Liver (tissue), 9 donors: ENCODE data around the gene IFNGR2. TPM values are rescaled to one million over a fixed set of nuclear protein-coding genes. Genes with fewer than 3 reads are reported as not detected.
"Not testable (repeated sequence)": the region's sequence is repeated elsewhere in the genome, so short reads cannot be mapped to it uniquely, and the experiment has no call there.

ENCODE experiments used
- DNase-seq: peaks from one replicate; pipeline ENCODE4 v3.0.0-alpha.2; 2017; ENCODE audit warnings: low spot score
- H3K27ac ChIP-seq, 2 donors: one replicate each; pipeline ENCODE4 v1.7.0; 2013; ENCODE audit warnings: inconsistent platforms in 2 of 2, low read length in 2 of 2, control low read depth in 1 of 2, low read depth in 1 of 2, mild to moderate bottlenecking in 1 of 2
- H3K27me3 ChIP-seq, 4 donors: one replicate each; pipeline versions ENCODE4 v1.6.1 to v1.7.0; 2013; ENCODE audit warnings: low read length in 3 of 4, inconsistent platforms in 1 of 4, mild to moderate bottlenecking in 1 of 4, moderate library complexity in 1 of 4; ENCODE audit not compliant: control insufficient read depth in 4 of 4, insufficient read depth in 4 of 4
- H3K36me3 ChIP-seq, 4 donors: one replicate each; pipeline versions ENCODE4 v1.6.1 to v1.7.0; 2013; ENCODE audit warnings: low read length in 3 of 4, mild to moderate bottlenecking in 3 of 4, low read depth in 1 of 4, moderate library complexity in 1 of 4; ENCODE audit not compliant: control insufficient read depth in 4 of 4, insufficient read depth in 3 of 4
- H3K4me1 ChIP-seq, 4 donors: one replicate each; pipeline versions ENCODE4 v1.6.1 to v1.7.0; 2013; ENCODE audit warnings: low read length in 3 of 4, mild to moderate bottlenecking in 3 of 4, moderate library complexity in 1 of 4; ENCODE audit not compliant: control insufficient read depth in 4 of 4, insufficient read depth in 4 of 4
- H3K4me3 ChIP-seq, 3 donors: one replicate each; pipeline versions ENCODE4 v1.6.1 to v1.7.0; 2013; ENCODE audit warnings: low read length in 3 of 3, control low read depth in 1 of 3, low read depth in 1 of 3, mild to moderate bottlenecking in 1 of 3
- H3K9ac ChIP-seq, 2 donors: one replicate each; pipeline ENCODE4 v1.7.0; 2013; ENCODE audit warnings: low read length in 2 of 2, mild to moderate bottlenecking in 2 of 2, moderate library complexity in 2 of 2, control low read depth in 1 of 2, low read depth in 1 of 2
- H3K9me3 ChIP-seq, 4 donors: one replicate each; pipeline versions ENCODE4 v1.6.1 to v1.7.0; 2013; ENCODE audit warnings: low read length in 3 of 4; ENCODE audit not compliant: control insufficient read depth in 4 of 4
- ATF3 ChIP-seq: IDR thresholded peaks from 2 replicates; pipeline ENCODE4 v1.6.1; 2016; ENCODE audit warnings: antibody characterized with exemption
- CTCF ChIP-seq: fragments of 150-350 bp; IDR thresholded peaks from 2 replicates; pipeline ENCODE4 v1.5.1; 2017; ENCODE audit warnings: improper control_type of control experiment, low read depth, low read length; ENCODE audit not compliant: missing input control
- EGR1 ChIP-seq, 2 donors: IDR thresholded peaks; 2 replicates each; pipeline ENCODE4 v1.6.1; 2016 to 2018; ENCODE audit warnings: antibody characterized with exemption in 2 of 2, low read depth in 2 of 2
- FOXA1 ChIP-seq: IDR thresholded peaks from 2 replicates; pipeline ENCODE4 v1.6.1; 2016; ENCODE audit warnings: antibody characterized with exemption
- FOXA2 ChIP-seq: IDR thresholded peaks from 2 replicates; pipeline ENCODE4 v1.6.1; 2016; ENCODE audit warnings: antibody characterized with exemption
- GABPA ChIP-seq, 2 donors: IDR thresholded peaks in 1 of 2; conservative IDR thresholded peaks in 1 of 2; 2 replicates each; pipeline ENCODE4 v1.6.1; 2016; ENCODE audit warnings: antibody characterized with exemption in 2 of 2, mild to moderate bottlenecking in 1 of 2, moderate library complexity in 1 of 2
- HNF4A ChIP-seq, 2 donors: conservative IDR thresholded peaks; 2 replicates each; pipeline ENCODE4 v1.6.1; 2016; ENCODE audit warnings: antibody characterized with exemption in 2 of 2, mild to moderate bottlenecking in 2 of 2
- HNF4G ChIP-seq: IDR thresholded peaks from 2 replicates; pipeline ENCODE4 v1.6.1; 2016; ENCODE audit warnings: antibody characterized with exemption
- JUND ChIP-seq, 2 donors: IDR thresholded peaks; 2 replicates each; pipeline ENCODE4 v1.6.1; 2016; ENCODE audit warnings: antibody characterized with exemption in 2 of 2
- MAX ChIP-seq: IDR thresholded peaks from 2 replicates; pipeline ENCODE4 v1.6.1; 2016; ENCODE audit warnings: antibody characterized with exemption
- NR2F2 ChIP-seq: IDR thresholded peaks from 2 replicates; pipeline ENCODE4 v1.6.1; 2016; ENCODE audit warnings: antibody characterized with exemption
- RAD21 ChIP-seq, 2 donors: IDR thresholded peaks; 2 replicates each; pipeline ENCODE4 v1.6.1; 2016; ENCODE audit warnings: antibody characterized with exemption in 2 of 2, mild to moderate bottlenecking in 2 of 2
- REST ChIP-seq: IDR thresholded peaks from 2 replicates; pipeline ENCODE4 v1.6.1; 2016; ENCODE audit warnings: antibody characterized with exemption, mild to moderate bottlenecking
- TAF1 ChIP-seq: conservative IDR thresholded peaks from 2 replicates; pipeline ENCODE4 v1.6.1; 2016; ENCODE audit warnings: antibody characterized with exemption, mild to moderate bottlenecking
- YY1 ChIP-seq: IDR thresholded peaks from 2 replicates; pipeline ENCODE4 v1.6.1; 2016; ENCODE audit warnings: antibody characterized with exemption, mild to moderate bottlenecking
- ZBTB33 ChIP-seq: IDR thresholded peaks from 2 replicates; pipeline ENCODE4 v1.6.1; 2016; ENCODE audit warnings: antibody characterized with exemption
- WGBS: extraction: QIAGEN DNeasy Blood & Tissue Kit; methylation state at CpG from one replicate; pipeline ENCODE4 v1.1.7; 2013; 5-methylcytosine and 5-hydroxymethylcytosine counted together
- polyA plus RNA-seq, 2 donors: library from polyadenylated mRNA; stranded (reverse) in 1 of 2; unstranded in 1 of 2; fragments of 200-250 nt in 1 of 2; fragments of >200 nt in 1 of 2; fragmentation: Nextera tagmentation in 1 of 2; extraction: Ambion mirVana in 1 of 2; gene quantifications; one replicate each; pipeline versions ENCODE4 v1.2.1 to v1.2.3, GENCODE V29; 2013 to 2015
- total RNA-seq, 2 donors: library from RNA; depleted of rRNA; stranded (reverse); fragments of >200 nt; gene quantifications; one replicate each; pipeline ENCODE4 v1.2.3, GENCODE V29; 2014
- donor health status: healthy.
- donor health status: healthy.
- donor health status: healthy.
- donor health status: healthy.
- donor health status: healthy.

The IFNGR2 gene
- total and polyA plus RNA-seq, 4 donors, result 23.0 to 24.3 (median 23.4) TPM

DNA sequence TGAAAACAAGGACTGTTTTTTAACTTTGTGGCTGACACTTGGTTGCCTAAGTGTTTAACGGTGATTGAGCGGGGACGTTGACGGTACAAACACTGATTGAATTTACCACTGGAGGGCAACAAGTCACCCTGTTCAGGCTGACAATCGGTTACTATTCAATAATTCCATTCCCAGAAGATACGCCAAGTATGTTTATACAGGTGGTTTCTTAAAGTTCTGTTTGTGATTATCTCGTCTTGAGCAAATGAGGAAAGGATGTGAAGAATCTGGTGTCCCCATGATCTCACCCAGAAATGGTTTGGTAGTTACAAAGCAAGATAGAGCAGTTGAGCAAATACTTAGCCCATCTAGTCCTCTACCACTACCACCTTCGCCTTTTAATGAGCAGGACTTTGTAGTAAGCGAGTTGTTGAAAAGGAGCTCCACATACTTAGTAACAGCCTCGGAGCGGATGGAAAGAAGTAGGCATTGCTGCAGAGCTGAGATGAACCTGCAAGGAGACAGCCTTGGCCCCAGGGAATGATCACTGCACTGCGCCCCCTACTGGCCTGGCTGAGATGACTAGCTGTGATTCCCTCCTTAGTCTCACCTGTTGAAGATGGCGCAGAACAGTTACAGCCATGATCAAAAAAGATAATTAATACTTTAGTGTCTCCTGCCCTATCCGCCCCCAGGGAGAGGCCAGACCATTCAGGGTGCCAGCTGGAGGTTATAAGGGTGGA is 42.2 kb upstream of the IFNGR2 start (continued):
- TF ChIP-seq REST (no peak), FOXA1 (no peak)

DNA sequence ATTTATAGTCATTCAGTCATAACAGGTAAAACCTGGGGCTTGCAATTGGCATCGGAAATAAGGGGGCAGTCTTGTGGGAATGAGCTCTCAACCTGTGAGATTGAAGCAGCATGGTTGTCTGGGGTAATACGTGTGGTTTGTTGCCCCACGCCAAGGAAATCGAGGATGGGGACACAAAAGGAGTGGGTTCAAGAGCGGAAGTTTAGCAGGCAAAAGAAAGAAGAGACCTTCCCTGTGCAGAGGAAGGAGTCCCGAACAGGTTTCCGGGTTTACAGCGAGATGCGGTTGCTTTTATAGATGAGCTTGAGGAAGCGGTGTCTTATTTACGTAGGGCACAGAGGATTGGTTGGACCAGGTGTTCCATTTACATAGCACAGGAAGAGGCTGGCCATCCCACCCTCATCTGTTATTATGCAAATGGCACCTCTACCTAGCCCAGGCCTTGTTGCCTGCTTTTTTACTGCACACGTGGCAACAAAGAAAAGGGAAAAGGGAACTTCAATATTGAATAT is 41.1 kb upstream of the IFNGR2 start:
- no peak for TF ChIP-seq RAD21 (IDR thresholded peaks at IDR 0.05)
- peak in 1 of 2 donors; percentile 22 for TF ChIP-seq GABPA (IDR thresholded peaks at IDR 0.05 in 1 of 2, conservative IDR thresholded peaks at IDR 0.05 in 1 of 2)
- TF ChIP-seq JUND (IDR thresholded peaks at IDR 0.05), result no peak
- DNase-seq, result no peak

GRCh38 chr21:33363911-33364609 is 39.2 kb upstream of the IFNGR2 start:
- H3K27me3 ChIP-seq, H3K36me3 ChIP-seq, H3K4me3 ChIP-seq, DNase-seq, H3K9ac ChIP-seq: not testable (repeated sequence)
- peaks cover 2 to 12% (median 6%) of the 10 kb centered on the region in 4 donors for H3K9me3 ChIP-seq
- 76% methylated on average over 10 of the region's 10 CpGs for WGBS
- peaks cover 0 to 16% (median 11%) of the 10 kb centered on the region in 4 donors for H3K4me1 ChIP-seq
- peak overlapping the region in 1 of 2 donors; percentile 14 for H3K27ac ChIP-seq

More for the DNA sequence above, 41.1 kb upstream of the IFNGR2 start:
- 46% methylated on average over 12 of the region's 12 CpGs for WGBS
- no peak overlapping the region for H3K4me3 ChIP-seq
- H3K4me1 ChIP-seq, result peaks cover 0 to 16% (median 11%) of the 10 kb centered on the region in 4 donors
- no peaks in the 10 kb centered on the region for H3K27me3 ChIP-seq
- H3K9ac ChIP-seq, result no peak overlapping the region
- peak overlapping the region; percentile 32 to 63 for H3K27ac ChIP-seq
- H3K36me3 ChIP-seq, result peaks cover 0 to 9% (median 3%) of the 10 kb centered on the region in 4 donors
- peaks cover 0 to 6% (median under 1%) of the 10 kb centered on the region in 4 donors for H3K9me3 ChIP-seq

- H3K4me1 ChIP-seq, result peaks cover 0 to 16% (median 11%) of the 10 kb centered on the region in 4 donors
- no peak overlapping the region for H3K27ac ChIP-seq
- no peaks in the 10 kb centered on the region for H3K36me3 ChIP-seq
- no peak overlapping the region for H3K4me3 ChIP-seq
- no peaks in the 10 kb centered on the region for H3K27me3 ChIP-seq
- 87% methylated on average over 5 of the region's 5 CpGs for WGBS
- H3K9ac ChIP-seq, result no peak overlapping the region
- DNase-seq, result no peak
- H3K9me3 ChIP-seq, result peaks cover 2 to 12% (median 6%) of the 10 kb centered on the region in 4 donors
- TF ChIP-seq TAF1, result no peak
- TF ChIP-seq RAD21 (IDR thresholded peaks at IDR 0.05), result no peak
- TF ChIP-seq ATF3, result no peak
- TF ChIP-seq YY1, result no peak
- TF ChIP-seq ZBTB33, result no peak
- TF ChIP-seq FOXA1, result no peak
- no peak for TF ChIP-seq CTCF
- TF ChIP-seq NR2F2, result no peak
- no peak for TF ChIP-seq EGR1 (IDR thresholded peaks at IDR 0.05; ENCODE audit: low read depth in 2 of 2)
- no peak for TF ChIP-seq MAX
- TF ChIP-seq FOXA2, result no peak
- no peak for TF ChIP-seq JUND (IDR thresholded peaks at IDR 0.05)
- no peak for TF ChIP-seq HNF4A (conservative IDR thresholded peaks at IDR 0.05)
- no peak for TF ChIP-seq HNF4G
- TF ChIP-seq GABPA (IDR thresholded peaks at IDR 0.05 in 1 of 2, conservative IDR thresholded peaks at IDR 0.05 in 1 of 2), result no peak
These were observed 38.4 kb upstream of the IFNGR2 start for GRCh38 chr21:33364830-33365229.
